IMR-90 (cell line): Measurements from ENCODE around the gene CCDC148. TPM values are rescaled to one million over a fixed set of nuclear protein-coding genes. Genes with fewer than 3 reads are reported as not detected.

Source experiments
- ATAC-seq: fragments of 200-7000 bp; cut with Tn5 transposase; 2 replicates; pipeline ENCODE4 v1.9.1; 2020; ENCODE audit warnings: low read depth, mild to moderate bottlenecking, moderate library complexity
- BruUV-seq: library from RNA; stranded (reverse); fragments of 400-500 nt; replicated peaks from 2 replicates; lab custom pipeline; 2021; lab: Mats Ljungman, UMichigan
- CTCF ChIA-PET: fragments of 300-600 bp; formaldehyde crosslinking; extraction: SDS; loops from one replicate; lab custom pipeline; 2021; ENCODE audit warnings: antibody characterized with exemption; lab: Yijun Ruan, JAX
- POLR2A ChIA-PET: fragments of 300-600 bp; sonication (Branson Sonifier 250); formaldehyde crosslinking; loops from one replicate; lab custom pipeline; 2022; ENCODE audit warnings: antibody characterized with exemption; ENCODE audit not compliant: unreplicated experiment; lab: Charles Lee
- DNase-seq: peaks from one replicate; pipeline ENCODE4 v3.0.0; 2013
- H2AFZ ChIP-seq: replicated peaks from 2 replicates; pipeline ENCODE3; 2013; ENCODE audit warnings: low read length, mild to moderate bottlenecking; ENCODE audit not compliant: poor library complexity
- H2AK5ac ChIP-seq: 2 replicates; pipeline ENCODE4 v1.6.1; 2013; ENCODE audit warnings: low read depth, low read length, inconsistent platforms
- H2AK9ac ChIP-seq: replicated peaks from 2 replicates; pipeline ENCODE3; 2013; ENCODE audit warnings: mild to moderate bottlenecking, low read depth, low read length, moderate library complexity; ENCODE audit not compliant: poor library complexity
- H2BK120ac ChIP-seq: 2 replicates; pipeline ENCODE4 v1.6.1; 2013; ENCODE audit warnings: low read depth, low read length, inconsistent platforms
- H2BK15ac ChIP-seq: 3 replicates; pipeline ENCODE4 v1.6.1; 2013; ENCODE audit warnings: low read depth, low read length, inconsistent platforms
- H2BK20ac ChIP-seq: 2 replicates; pipeline ENCODE4 v1.6.1; 2013; ENCODE audit warnings: low read depth, mild to moderate bottlenecking, inconsistent platforms, low read length, moderate library complexity
- H2BK5ac ChIP-seq: 2 replicates; pipeline ENCODE4 v1.6.1; 2013; ENCODE audit warnings: mild to moderate bottlenecking, low read depth, low read length, inconsistent platforms; ENCODE audit not compliant: poor library complexity, severe bottlenecking
- H3K14ac ChIP-seq: replicated peaks from 2 replicates; pipeline ENCODE4 v1.6.1; 2013; ENCODE audit warnings: low read depth, low read length, inconsistent platforms
- H3K18ac ChIP-seq: 2 replicates; pipeline ENCODE4 v1.6.1; 2013; ENCODE audit warnings: low read depth, low read length, control low read depth
- H3K23ac ChIP-seq: 2 replicates; pipeline ENCODE4 v1.6.1; 2013; ENCODE audit warnings: low read depth, low read length, inconsistent platforms
- H3K27ac ChIP-seq: 2 replicates; pipeline ENCODE4 v1.5.1; 2013; ENCODE audit warnings: mild to moderate bottlenecking, control low read depth, low read length; ENCODE audit not compliant: insufficient read depth
- H3K27me3 ChIP-seq: 2 replicates; pipeline ENCODE4 v1.6.1; 2013; ENCODE audit warnings: low read length; ENCODE audit not compliant: control insufficient read depth, insufficient read depth
- H3K36me3 ChIP-seq: 2 replicates; pipeline ENCODE4 v1.6.1; 2013; ENCODE audit warnings: low read length, mixed read lengths; ENCODE audit not compliant: control insufficient read depth, insufficient read depth
- H3K4ac ChIP-seq: 2 replicates; pipeline ENCODE4 v1.6.1; 2013; ENCODE audit warnings: low read depth, low read length, inconsistent platforms
- H3K4me1 ChIP-seq: 2 replicates; pipeline ENCODE4 v1.6.1; 2013; ENCODE audit warnings: low read length, mixed read lengths; ENCODE audit not compliant: control insufficient read depth, insufficient read depth
- H3K4me2 ChIP-seq: 2 replicates; pipeline ENCODE4 v1.6.1; 2013; ENCODE audit warnings: low read depth, mild to moderate bottlenecking, control low read depth, low read length, moderate library complexity
- H3K4me3 ChIP-seq: 2 replicates; pipeline ENCODE4 v1.5.1; 2013; ENCODE audit warnings: low read depth, mild to moderate bottlenecking, control low read depth, low read length, moderate library complexity; ENCODE audit not compliant: insufficient read depth
- H3K56ac ChIP-seq: 2 replicates; pipeline ENCODE4 v1.6.1; 2013; ENCODE audit warnings: low read length, inconsistent platforms; ENCODE audit not compliant: insufficient read depth; ENCODE audit errors: extremely low read depth
- H3K79me1 ChIP-seq, 2 experiments: 2 replicates each; pipeline ENCODE4 v1.6.1; 2013; ENCODE audit warnings: low read length in 2 of 2, inconsistent platforms in 1 of 2, low read depth in 1 of 2
- H3K9ac ChIP-seq: 2 replicates; pipeline ENCODE4 v1.6.1; 2013; ENCODE audit warnings: low read depth, low read length, control low read depth
- H3K9me1 ChIP-seq: 2 replicates; pipeline ENCODE4 v1.6.1; 2013; ENCODE audit warnings: low read length, inconsistent platforms; ENCODE audit not compliant: insufficient read depth
- H3K9me3 ChIP-seq: 2 replicates; pipeline ENCODE4 v1.6.1; 2013; ENCODE audit warnings: low read length; ENCODE audit not compliant: control insufficient read depth, insufficient read depth
- H4K20me1 ChIP-seq: 2 replicates; pipeline ENCODE4 v1.6.1; 2013; ENCODE audit warnings: low read length, inconsistent platforms; ENCODE audit not compliant: insufficient read depth
- H4K5ac ChIP-seq: 2 replicates; pipeline ENCODE4 v1.6.1; 2013; ENCODE audit warnings: mild to moderate bottlenecking, low read depth, low read length, control low read depth
- H4K8ac ChIP-seq, 2 experiments: 2 replicates each; pipeline ENCODE4 v1.6.1; 2013; ENCODE audit warnings: low read depth in 2 of 2, low read length in 2 of 2, control low read depth in 1 of 2, inconsistent platforms in 1 of 2
- H4K91ac ChIP-seq: 2 replicates; pipeline ENCODE4 v1.6.1; 2013; ENCODE audit warnings: low read depth, low read length, inconsistent platforms; ENCODE audit not compliant: insufficient read depth
- BHLHE40 ChIP-seq: fragments of 150-350 bp; IDR thresholded peaks from 2 replicates; pipeline ENCODE4 v1.6.1; 2016; ENCODE audit warnings: mild to moderate bottlenecking, low read depth, low read length
- CEBPB ChIP-seq: IDR thresholded peaks from 2 replicates; pipeline ENCODE4 v1.6.1; 2012; ENCODE audit warnings: low read depth, low read length, improper control_type of control experiment
- CTCF ChIP-seq: conservative IDR thresholded peaks from 2 replicates; pipeline ENCODE4 v1.5.1; 2012; ENCODE audit warnings: mild to moderate bottlenecking, low read depth, low read length, improper control_type of control experiment
- MAFK ChIP-seq: IDR thresholded peaks from 2 replicates; pipeline ENCODE4 v1.6.1; 2012; ENCODE audit warnings: low read depth, low read length, improper control_type of control experiment
- MAZ ChIP-seq: IDR thresholded peaks from 2 replicates; pipeline ENCODE4 v1.6.1; 2012; ENCODE audit warnings: low read depth, mild to moderate bottlenecking, low read length, improper control_type of control experiment, moderate library complexity, borderline replicate concordance
- MXI1 ChIP-seq: IDR thresholded peaks from 2 replicates; pipeline ENCODE4 v1.6.1; 2012; ENCODE audit warnings: low read depth, mild to moderate bottlenecking, low read length, moderate library complexity, borderline replicate concordance
- POLR2A ChIP-seq: IDR thresholded peaks from 2 replicates; pipeline ENCODE4 v1.6.1; 2012; ENCODE audit warnings: mild to moderate bottlenecking, low read depth, low read length
- RAD21 ChIP-seq: IDR thresholded peaks from 2 replicates; pipeline ENCODE4 v1.6.1; 2012; ENCODE audit warnings: low read length, improper control_type of control experiment
- RCOR1 ChIP-seq: IDR thresholded peaks from 2 replicates; pipeline ENCODE4 v1.6.1; 2012; ENCODE audit warnings: mild to moderate bottlenecking, low read length, improper control_type of control experiment; ENCODE audit not compliant: insufficient replicate concordance
- RFX5 ChIP-seq: IDR thresholded peaks from 2 replicates; pipeline ENCODE4 v1.8.0; 2012; ENCODE audit warnings: low read depth, mild to moderate bottlenecking, low read length, moderate library complexity
- SMC3 ChIP-seq: fragments of 150-350 bp; IDR thresholded peaks from 2 replicates; pipeline ENCODE4 v1.6.1; 2016; ENCODE audit warnings: low read depth, mild to moderate bottlenecking, antibody characterized with exemption, low read length, moderate library complexity
- WGBS, 2 experiments: methylation state at CpG; one replicate each; pipeline versions ENCODE4 v1.1.5 to v1.1.7; 2013; ENCODE audit warnings: missing lambda C conversion rate in 2 of 2; ENCODE audit not compliant: insufficient read length in 1 of 2; ENCODE audit errors: extremely low coverage in 2 of 2; 5-methylcytosine and 5-hydroxymethylcytosine counted together
- dilution Hi-C: fragments of 300-500 bp; cut with HindIII; formaldehyde crosslinking; loops from one replicate; pipeline ENCODE4 v1.14.3; 2018; ENCODE audit warnings: low sequenced_read_pairs; ENCODE audit not compliant: unreplicated experiment
- in situ Hi-C: fragments of 300-500 bp; cut with MboI; formaldehyde crosslinking; loops from 3 replicates; pipeline ENCODE4 v1.14.3; 2019; ENCODE audit warnings: low sequenced_read_pairs, inconsistent platforms, mixed read lengths
- intact Hi-C: fragments of 100-400 bp; cut with micrococcal nuclease; formaldehyde crosslinking; loops from 2 replicates; pipeline ENCODE4 v1.10.0; 2022
- polyA plus RNA-seq, 3 experiments: library from polyadenylated mRNA; depleted of rRNA; stranded (reverse); fragments of >200 nt; gene quantifications; 2 replicates each; pipeline ENCODE4 v1.2.3, GENCODE V29; 2012; ENCODE audit warnings: low replicate concordance in 1 of 3
- total RNA-seq: library from RNA; depleted of rRNA; stranded (reverse); fragments of >200 nt; gene quantifications from 2 replicates; pipeline ENCODE4 v1.2.3, GENCODE V29; 2012
- TF ChIP-seq, protein P1 (sequence below): fragments of 150-350 bp; IDR thresholded peaks from 2 replicates; pipeline ENCODE4 v1.6.1; 2016; ENCODE audit warnings: low read depth, mild to moderate bottlenecking, low read length, moderate library complexity, borderline replicate concordance
- TF ChIP-seq, protein P2 (sequence below): fragments of 150-350 bp; IDR thresholded peaks from 2 replicates; pipeline ENCODE4 v1.6.1; 2017; ENCODE audit warnings: mild to moderate bottlenecking, antibody characterized with exemption, low read length, low read depth

Gene CCDC148
- total and polyA plus RNA-seq, 2 of the 4 experiments (the other 2 are of a cell fraction): 0.18 to 0.31 TPM

DNA sequence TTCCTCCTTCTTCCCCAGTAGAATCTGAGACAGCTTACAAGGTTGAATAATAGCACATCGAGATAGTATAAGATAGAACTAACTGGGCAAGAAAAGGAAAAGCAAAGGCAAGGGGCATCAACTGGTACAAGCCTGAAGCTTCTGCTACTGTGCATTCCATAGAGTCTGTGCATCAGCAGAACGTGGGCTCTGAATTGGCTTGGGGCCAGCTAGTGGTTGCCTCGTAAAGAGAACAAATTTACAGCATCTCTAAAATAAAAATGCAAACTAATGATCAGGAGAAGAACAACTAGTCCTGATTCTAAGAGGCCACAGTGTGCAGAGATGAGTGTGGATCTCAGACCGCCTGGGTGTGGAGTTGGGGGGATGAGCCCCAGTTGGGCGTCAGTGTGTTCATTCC lies 318.3 kb downstream of the CCDC148 start:
- H3K79me1 ChIP-seq: no peaks in the 10 kb centered on the region
- no peaks in the 10 kb centered on the region for H4K20me1 ChIP-seq
- H3K27ac ChIP-seq: no peak overlapping the region
- no peak overlapping the region for H4K8ac ChIP-seq
- no peak overlapping the region for H2BK20ac ChIP-seq
- no peaks in the 10 kb centered on the region for H3K9me1 ChIP-seq
- WGBS, 2 experiments: 92% methylated on average over 2 of the region's 5 CpGs; no CpG with 5 or more reads in 1 of the 2 experiments
- intact Hi-C loops: no loop called here
- no peaks in the 10 kb centered on the region for H3K9me3 ChIP-seq
- H3K56ac ChIP-seq: no peak overlapping the region
- no peak overlapping the region for H3K14ac ChIP-seq
- H3K4me3 ChIP-seq: no peak overlapping the region
- CTCF ChIA-PET: no interaction called here
- H2AK9ac ChIP-seq: no peak overlapping the region
- BruUV-seq: no TSS peak
- no peak for ATAC-seq
- DNase-seq: no peak
- H2BK15ac ChIP-seq: no peak overlapping the region
- H2AK5ac ChIP-seq: no peak overlapping the region
- H3K27me3 ChIP-seq: no peaks in the 10 kb centered on the region
- POLR2A ChIA-PET: no interaction called here
- H4K91ac ChIP-seq: no peak overlapping the region
- H2BK5ac ChIP-seq: no peak overlapping the region
- in situ Hi-C loops: no loop called here
- H3K18ac ChIP-seq: no peak overlapping the region
- no peaks in the 10 kb centered on the region for H3K4me1 ChIP-seq
- no peak overlapping the region for H4K5ac ChIP-seq
- H2BK120ac ChIP-seq: no peak overlapping the region
- no peak overlapping the region for H2AFZ ChIP-seq
- dilution Hi-C loops: no loop called here
- H3K4ac ChIP-seq: no peak overlapping the region
- H3K36me3 ChIP-seq: no peaks in the 10 kb centered on the region
- H3K9ac ChIP-seq: no peak overlapping the region
- H3K4me2 ChIP-seq: no peak overlapping the region
- H3K23ac ChIP-seq: no peak overlapping the region
- TF ChIP-seq BHLHE40 (no peak), CEBPB (no peak), MAZ (no peak), RAD21 (no peak), MXI1 (no peak), CTCF (no peak), POLR2A (no peak), RFX5 (no peak), MAFK (no peak), SMC3 (no peak), RCOR1 (no peak)
- TF ChIP-seq, protein P1, sequence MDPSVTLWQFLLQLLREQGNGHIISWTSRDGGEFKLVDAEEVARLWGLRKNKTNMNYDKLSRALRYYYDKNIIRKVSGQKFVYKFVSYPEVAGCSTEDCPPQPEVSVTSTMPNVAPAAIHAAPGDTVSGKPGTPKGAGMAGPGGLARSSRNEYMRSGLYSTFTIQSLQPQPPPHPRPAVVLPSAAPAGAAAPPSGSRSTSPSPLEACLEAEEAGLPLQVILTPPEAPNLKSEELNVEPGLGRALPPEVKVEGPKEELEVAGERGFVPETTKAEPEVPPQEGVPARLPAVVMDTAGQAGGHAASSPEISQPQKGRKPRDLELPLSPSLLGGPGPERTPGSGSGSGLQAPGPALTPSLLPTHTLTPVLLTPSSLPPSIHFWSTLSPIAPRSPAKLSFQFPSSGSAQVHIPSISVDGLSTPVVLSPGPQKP: no peak
- TF ChIP-seq, protein P2, sequence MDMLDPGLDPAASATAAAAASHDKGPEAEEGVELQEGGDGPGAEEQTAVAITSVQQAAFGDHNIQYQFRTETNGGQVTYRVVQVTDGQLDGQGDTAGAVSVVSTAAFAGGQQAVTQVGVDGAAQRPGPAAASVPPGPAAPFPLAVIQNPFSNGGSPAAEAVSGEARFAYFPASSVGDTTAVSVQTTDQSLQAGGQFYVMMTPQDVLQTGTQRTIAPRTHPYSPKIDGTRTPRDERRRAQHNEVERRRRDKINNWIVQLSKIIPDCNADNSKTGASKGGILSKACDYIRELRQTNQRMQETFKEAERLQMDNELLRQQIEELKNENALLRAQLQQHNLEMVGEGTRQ: no peak
